ENCODE data around the gene TESK2. TPM values are rescaled to one million over a fixed set of nuclear protein-coding genes. Genes with fewer than 3 reads are reported as not detected.

The TESK2 gene
- total and polyA plus RNA-seq, 2 of the 13 experiments (the other 11 are each of a cell fraction or from before 2014, with no cell fraction given): 5.5 to 9.6 TPM

DNA sequence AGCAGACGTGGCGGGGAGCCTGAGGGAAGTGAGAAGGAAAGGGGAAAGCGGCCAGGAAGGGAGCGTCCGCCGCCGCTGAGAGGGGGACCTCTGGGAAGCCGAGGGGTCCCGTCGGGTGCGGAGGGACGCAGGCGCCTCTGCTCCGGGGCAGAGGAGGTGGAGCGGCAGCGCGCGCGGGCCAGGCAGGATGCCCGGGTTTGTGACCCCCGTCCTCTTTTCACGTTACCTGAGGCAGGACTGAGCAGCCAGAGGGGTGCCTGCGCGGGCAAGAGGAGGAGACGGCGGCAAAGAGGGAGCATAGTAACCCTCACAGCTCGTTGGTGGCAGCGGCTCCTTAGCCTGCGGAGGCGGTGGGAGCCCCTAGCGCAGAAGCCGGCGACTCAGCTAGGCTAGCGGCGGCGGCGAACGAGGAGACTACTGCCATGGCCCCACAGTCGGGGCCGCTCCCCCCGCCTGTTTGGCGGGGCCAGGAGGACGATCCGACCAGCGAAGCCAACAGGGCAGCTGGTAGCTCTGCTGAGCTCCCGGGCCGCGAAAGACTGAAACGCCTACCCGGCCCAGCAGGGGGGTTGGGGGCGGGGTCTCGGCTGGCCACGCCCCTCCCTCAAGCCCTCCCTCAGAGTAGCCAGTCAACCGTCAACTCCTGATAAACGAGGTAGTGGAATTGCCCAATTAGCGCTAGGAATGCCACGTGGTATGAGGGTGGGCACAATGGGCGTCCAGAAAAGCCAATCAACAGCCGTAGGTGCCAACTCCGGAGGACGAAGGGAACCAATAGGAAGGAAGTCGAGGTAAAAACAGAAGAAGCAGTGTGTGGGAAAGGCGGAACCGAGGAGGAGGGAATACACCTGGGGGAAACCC lies at the start of gene TESK2 (continued):
- TF ChIP-seq TSC22D2 (CRISPR knock-in tag; IDR thresholded peaks at IDR 0.05; ENCODE audit: borderline replicate concordance) (no peak; the same call in 1 of the 2 replicates), NFE2L2 (IDR thresholded peaks at IDR 0.05; ENCODE audit: low read length) (no peak), HMG20A (CRISPR knock-in tag; IDR thresholded peaks at IDR 0.05; ENCODE audit: borderline replicate concordance) (no peak; the same call in 1 of the 2 replicates), SMAD1 (CRISPR knock-in tag; IDR thresholded peaks at IDR 0.05; ENCODE audit: borderline replicate concordance, low read depth) (peak; percentile 68; the same call in 1 of the 2 replicates), ZNF33B (CRISPR knock-in tag; IDR thresholded peaks at IDR 0.05) (no peak), NRL (CRISPR knock-in tag; IDR thresholded peaks at IDR 0.05; ENCODE audit: borderline replicate concordance) (no peak; the same call in 1 of the 2 replicates), ZNF235 (CRISPR knock-in tag; IDR thresholded peaks at IDR 0.05; ENCODE audit: borderline replicate concordance) (peak; percentile 57; the same call in 1 of the 2 replicates), PHF20 (CRISPR knock-in tag; IDR thresholded peaks at IDR 0.05) (no peak), ZMYM2 (CRISPR knock-in tag; IDR thresholded peaks at IDR 0.05) (no peak), YY1 (IDR thresholded peaks at IDR 0.05; ENCODE audit: insufficient read depth, insufficient replicate concordance, low read depth, low read length) (peak; percentile 31), ATF1 (CRISPR knock-in tag; IDR thresholded peaks at IDR 0.05) (peak; percentile 82), PTBP1 (IDR thresholded peaks at IDR 0.05; ENCODE audit: low read depth, low read length, poor library complexity, severe bottlenecking) (no peak), GFI1 (CRISPR knock-in tag; IDR thresholded peaks at IDR 0.05; ENCODE audit: borderline replicate concordance) (no peak), ZNF44 (CRISPR knock-in tag; IDR thresholded peaks at IDR 0.05) (no peak), KLF16 (CRISPR knock-in tag; IDR thresholded peaks at IDR 0.05) (peak in 1 of 2 experiments; percentile 71; a peak in 2 of 4 replicates), NAIF1 (CRISPR knock-in tag; IDR thresholded peaks at IDR 0.05; ENCODE audit: borderline replicate concordance) (no peak), RXRA (CRISPR knock-in tag; IDR thresholded peaks at IDR 0.05) (peak; percentile 76; the same call in 1 of the 2 replicates), ZNF761 (CRISPR knock-in tag; conservative IDR thresholded peaks at IDR 0.05) (no peak; the same call in 1 of the 2 replicates), KLF13 (CRISPR knock-in tag; IDR thresholded peaks at IDR 0.05) (no peak), ZNF563 (CRISPR knock-in tag; IDR thresholded peaks at IDR 0.05) (peak; percentile 87), ZBTB8A (CRISPR knock-in tag; IDR thresholded peaks at IDR 0.05; ENCODE audit: borderline replicate concordance, low read depth) (no peak), POLR2AphosphoS2 (IDR thresholded peaks at IDR 0.05; ENCODE audit: low read depth, low read length) (no peak), ZNF589 (CRISPR knock-in tag; conservative IDR thresholded peaks at IDR 0.05) (no peak)
- TF ChIP-seq, protein P1, sequence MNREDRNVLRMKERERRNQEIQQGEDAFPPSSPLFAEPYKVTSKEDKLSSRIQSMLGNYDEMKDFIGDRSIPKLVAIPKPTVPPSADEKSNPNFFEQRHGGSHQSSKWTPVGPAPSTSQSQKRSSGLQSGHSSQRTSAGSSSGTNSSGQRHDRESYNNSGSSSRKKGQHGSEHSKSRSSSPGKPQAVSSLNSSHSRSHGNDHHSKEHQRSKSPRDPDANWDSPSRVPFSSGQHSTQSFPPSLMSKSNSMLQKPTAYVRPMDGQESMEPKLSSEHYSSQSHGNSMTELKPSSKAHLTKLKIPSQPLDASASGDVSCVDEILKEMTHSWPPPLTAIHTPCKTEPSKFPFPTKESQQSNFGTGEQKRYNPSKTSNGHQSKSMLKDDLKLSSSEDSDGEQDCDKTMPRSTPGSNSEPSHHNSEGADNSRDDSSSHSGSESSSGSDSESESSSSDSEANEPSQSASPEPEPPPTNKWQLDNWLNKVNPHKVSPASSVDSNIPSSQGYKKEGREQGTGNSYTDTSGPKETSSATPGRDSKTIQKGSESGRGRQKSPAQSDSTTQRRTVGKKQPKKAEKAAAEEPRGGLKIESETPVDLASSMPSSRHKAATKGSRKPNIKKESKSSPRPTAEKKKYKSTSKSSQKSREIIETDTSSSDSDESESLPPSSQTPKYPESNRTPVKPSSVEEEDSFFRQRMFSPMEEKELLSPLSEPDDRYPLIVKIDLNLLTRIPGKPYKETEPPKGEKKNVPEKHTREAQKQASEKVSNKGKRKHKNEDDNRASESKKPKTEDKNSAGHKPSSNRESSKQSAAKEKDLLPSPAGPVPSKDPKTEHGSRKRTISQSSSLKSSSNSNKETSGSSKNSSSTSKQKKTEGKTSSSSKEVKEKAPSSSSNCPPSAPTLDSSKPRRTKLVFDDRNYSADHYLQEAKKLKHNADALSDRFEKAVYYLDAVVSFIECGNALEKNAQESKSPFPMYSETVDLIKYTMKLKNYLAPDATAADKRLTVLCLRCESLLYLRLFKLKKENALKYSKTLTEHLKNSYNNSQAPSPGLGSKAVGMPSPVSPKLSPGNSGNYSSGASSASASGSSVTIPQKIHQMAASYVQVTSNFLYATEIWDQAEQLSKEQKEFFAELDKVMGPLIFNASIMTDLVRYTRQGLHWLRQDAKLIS (CRISPR knock-in tag; IDR thresholded peaks at IDR 0.05): no peak
- TF ChIP-seq, protein P2, sequence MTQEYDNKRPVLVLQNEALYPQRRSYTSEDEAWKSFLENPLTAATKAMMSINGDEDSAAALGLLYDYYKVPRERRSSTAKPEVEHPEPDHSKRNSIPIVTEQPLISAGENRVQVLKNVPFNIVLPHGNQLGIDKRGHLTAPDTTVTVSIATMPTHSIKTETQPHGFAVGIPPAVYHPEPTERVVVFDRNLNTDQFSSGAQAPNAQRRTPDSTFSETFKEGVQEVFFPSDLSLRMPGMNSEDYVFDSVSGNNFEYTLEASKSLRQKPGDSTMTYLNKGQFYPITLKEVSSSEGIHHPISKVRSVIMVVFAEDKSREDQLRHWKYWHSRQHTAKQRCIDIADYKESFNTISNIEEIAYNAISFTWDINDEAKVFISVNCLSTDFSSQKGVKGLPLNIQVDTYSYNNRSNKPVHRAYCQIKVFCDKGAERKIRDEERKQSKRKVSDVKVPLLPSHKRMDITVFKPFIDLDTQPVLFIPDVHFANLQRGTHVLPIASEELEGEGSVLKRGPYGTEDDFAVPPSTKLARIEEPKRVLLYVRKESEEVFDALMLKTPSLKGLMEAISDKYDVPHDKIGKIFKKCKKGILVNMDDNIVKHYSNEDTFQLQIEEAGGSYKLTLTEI (CRISPR knock-in tag; conservative IDR thresholded peaks at IDR 0.05): no peak
